Liver (tissue), 3 donors: ENCODE data around the gene FBXW2.

ENCODE experiments used
- EGR1 ChIP-seq, 2 donors: IDR thresholded peaks; 2 replicates each; pipeline ENCODE4 v1.6.1; 2016 to 2018; ENCODE audit warnings: antibody characterized with exemption in 2 of 2, low read depth in 2 of 2
- FOXA1 ChIP-seq: IDR thresholded peaks from 2 replicates; pipeline ENCODE4 v1.6.1; 2016; ENCODE audit warnings: antibody characterized with exemption
- GABPA ChIP-seq, 2 donors: IDR thresholded peaks in 1 of 2; conservative IDR thresholded peaks in 1 of 2; 2 replicates each; pipeline ENCODE4 v1.6.1; 2016; ENCODE audit warnings: antibody characterized with exemption in 2 of 2, mild to moderate bottlenecking in 1 of 2, moderate library complexity in 1 of 2
- JUND ChIP-seq, 2 donors: IDR thresholded peaks; 2 replicates each; pipeline ENCODE4 v1.6.1; 2016; ENCODE audit warnings: antibody characterized with exemption in 2 of 2
- MAX ChIP-seq: IDR thresholded peaks from 2 replicates; pipeline ENCODE4 v1.6.1; 2016; ENCODE audit warnings: antibody characterized with exemption
- NR2F2 ChIP-seq: IDR thresholded peaks from 2 replicates; pipeline ENCODE4 v1.6.1; 2016; ENCODE audit warnings: antibody characterized with exemption
- RAD21 ChIP-seq, 2 donors: IDR thresholded peaks; 2 replicates each; pipeline ENCODE4 v1.6.1; 2016; ENCODE audit warnings: antibody characterized with exemption in 2 of 2, mild to moderate bottlenecking in 2 of 2
- SP1 ChIP-seq: IDR thresholded peaks from 2 replicates; pipeline ENCODE4 v1.6.1; 2018; ENCODE audit warnings: antibody characterized with exemption, mild to moderate bottlenecking
- TAF1 ChIP-seq: conservative IDR thresholded peaks from 2 replicates; pipeline ENCODE4 v1.6.1; 2016; ENCODE audit warnings: antibody characterized with exemption, mild to moderate bottlenecking
- YY1 ChIP-seq: IDR thresholded peaks from 2 replicates; pipeline ENCODE4 v1.6.1; 2016; ENCODE audit warnings: antibody characterized with exemption, mild to moderate bottlenecking
- ZBTB33 ChIP-seq: IDR thresholded peaks from 2 replicates; pipeline ENCODE4 v1.6.1; 2016; ENCODE audit warnings: antibody characterized with exemption
- TF ChIP-seq, protein P1 (sequence below): fragments of 150-350 bp; IDR thresholded peaks from 2 replicates; pipeline ENCODE4 v1.5.1; 2017; ENCODE audit warnings: improper control_type of control experiment, low read depth, low read length; ENCODE audit not compliant: missing input control
- TF ChIP-seq, protein P2 (sequence below): IDR thresholded peaks from 2 replicates; pipeline ENCODE4 v1.6.1; 2016; ENCODE audit warnings: antibody characterized with exemption, mild to moderate bottlenecking
- donor health status: healthy.
- donor health status: healthy.

GRCh38 chr9:120756531-120756930, 36.7 kb downstream of the FBXW2 start:
- TF ChIP-seq, protein P1, sequence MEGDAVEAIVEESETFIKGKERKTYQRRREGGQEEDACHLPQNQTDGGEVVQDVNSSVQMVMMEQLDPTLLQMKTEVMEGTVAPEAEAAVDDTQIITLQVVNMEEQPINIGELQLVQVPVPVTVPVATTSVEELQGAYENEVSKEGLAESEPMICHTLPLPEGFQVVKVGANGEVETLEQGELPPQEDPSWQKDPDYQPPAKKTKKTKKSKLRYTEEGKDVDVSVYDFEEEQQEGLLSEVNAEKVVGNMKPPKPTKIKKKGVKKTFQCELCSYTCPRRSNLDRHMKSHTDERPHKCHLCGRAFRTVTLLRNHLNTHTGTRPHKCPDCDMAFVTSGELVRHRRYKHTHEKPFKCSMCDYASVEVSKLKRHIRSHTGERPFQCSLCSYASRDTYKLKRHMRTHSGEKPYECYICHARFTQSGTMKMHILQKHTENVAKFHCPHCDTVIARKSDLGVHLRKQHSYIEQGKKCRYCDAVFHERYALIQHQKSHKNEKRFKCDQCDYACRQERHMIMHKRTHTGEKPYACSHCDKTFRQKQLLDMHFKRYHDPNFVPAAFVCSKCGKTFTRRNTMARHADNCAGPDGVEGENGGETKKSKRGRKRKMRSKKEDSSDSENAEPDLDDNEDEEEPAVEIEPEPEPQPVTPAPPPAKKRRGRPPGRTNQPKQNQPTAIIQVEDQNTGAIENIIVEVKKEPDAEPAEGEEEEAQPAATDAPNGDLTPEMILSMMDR, result no peak
- TF ChIP-seq TAF1, result no peak
- TF ChIP-seq FOXA1, result no peak
- TF ChIP-seq, protein P2, sequence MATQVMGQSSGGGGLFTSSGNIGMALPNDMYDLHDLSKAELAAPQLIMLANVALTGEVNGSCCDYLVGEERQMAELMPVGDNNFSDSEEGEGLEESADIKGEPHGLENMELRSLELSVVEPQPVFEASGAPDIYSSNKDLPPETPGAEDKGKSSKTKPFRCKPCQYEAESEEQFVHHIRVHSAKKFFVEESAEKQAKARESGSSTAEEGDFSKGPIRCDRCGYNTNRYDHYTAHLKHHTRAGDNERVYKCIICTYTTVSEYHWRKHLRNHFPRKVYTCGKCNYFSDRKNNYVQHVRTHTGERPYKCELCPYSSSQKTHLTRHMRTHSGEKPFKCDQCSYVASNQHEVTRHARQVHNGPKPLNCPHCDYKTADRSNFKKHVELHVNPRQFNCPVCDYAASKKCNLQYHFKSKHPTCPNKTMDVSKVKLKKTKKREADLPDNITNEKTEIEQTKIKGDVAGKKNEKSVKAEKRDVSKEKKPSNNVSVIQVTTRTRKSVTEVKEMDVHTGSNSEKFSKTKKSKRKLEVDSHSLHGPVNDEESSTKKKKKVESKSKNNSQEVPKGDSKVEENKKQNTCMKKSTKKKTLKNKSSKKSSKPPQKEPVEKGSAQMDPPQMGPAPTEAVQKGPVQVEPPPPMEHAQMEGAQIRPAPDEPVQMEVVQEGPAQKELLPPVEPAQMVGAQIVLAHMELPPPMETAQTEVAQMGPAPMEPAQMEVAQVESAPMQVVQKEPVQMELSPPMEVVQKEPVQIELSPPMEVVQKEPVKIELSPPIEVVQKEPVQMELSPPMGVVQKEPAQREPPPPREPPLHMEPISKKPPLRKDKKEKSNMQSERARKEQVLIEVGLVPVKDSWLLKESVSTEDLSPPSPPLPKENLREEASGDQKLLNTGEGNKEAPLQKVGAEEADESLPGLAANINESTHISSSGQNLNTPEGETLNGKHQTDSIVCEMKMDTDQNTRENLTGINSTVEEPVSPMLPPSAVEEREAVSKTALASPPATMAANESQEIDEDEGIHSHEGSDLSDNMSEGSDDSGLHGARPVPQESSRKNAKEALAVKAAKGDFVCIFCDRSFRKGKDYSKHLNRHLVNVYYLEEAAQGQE, result no peak
- no peak for TF ChIP-seq RAD21 (IDR thresholded peaks at IDR 0.05)
- no peak for TF ChIP-seq SP1
- TF ChIP-seq EGR1 (IDR thresholded peaks at IDR 0.05; ENCODE audit: low read depth in 2 of 2), result no peak
- no peak for TF ChIP-seq JUND (IDR thresholded peaks at IDR 0.05)
- TF ChIP-seq GABPA (IDR thresholded peaks at IDR 0.05 in 1 of 2, conservative IDR thresholded peaks at IDR 0.05 in 1 of 2), result no peak
- no peak for TF ChIP-seq ZBTB33
- TF ChIP-seq YY1, result no peak
- no peak for TF ChIP-seq MAX
- TF ChIP-seq NR2F2, result no peak
